ENCODE measurements around the gene TBC1D22A.

The TBC1D22A gene

GRCh38 chr22:47013861-47014635 is 251.6 kb downstream of the TBC1D22A start:
- no peak for DNase-seq (ENCODE audit: low read depth)

- DNase-seq (ENCODE audit: low read depth): no peak
Observed at GRCh38 chr22:47014636-47015345, 252.3 kb downstream of the TBC1D22A start.

- no peak for DNase-seq (ENCODE audit: low read depth)
Observed at GRCh38 chr22:47015589-47016178, 253.2 kb downstream of the TBC1D22A start.

- no peak for DNase-seq (ENCODE audit: low read depth)
Observed at GRCh38 chr22:47016631-47017030, 254.2 kb downstream of the TBC1D22A start.

- DNase-seq (ENCODE audit: low read depth): no peak
Observed at GRCh38 chr22:47017245-47017644, 254.8 kb downstream of the TBC1D22A start.

GRCh38 chr22:47018010-47018910 is 255.8 kb downstream of the TBC1D22A start:
- no peak for DNase-seq (ENCODE audit: low read depth)

GRCh38 chr22:47019012-47019790 is 256.8 kb downstream of the TBC1D22A start:
- no peak for DNase-seq (ENCODE audit: low read depth)

- DNase-seq (ENCODE audit: low read depth): peak; percentile 31
Observed at GRCh38 chr22:47020166-47020565, 257.7 kb downstream of the TBC1D22A start.

GRCh38 chr22:47021371-47022074 is 259.1 kb downstream of the TBC1D22A start:
- DNase-seq (ENCODE audit: low read depth): no peak

- DNase-seq (ENCODE audit: low read depth): no peak
Observed at GRCh38 chr22:47022075-47022473, 259.6 kb downstream of the TBC1D22A start.

GRCh38 chr22:47022475-47022874 is 260.0 kb downstream of the TBC1D22A start:
- no peak for DNase-seq (ENCODE audit: low read depth)

- DNase-seq (ENCODE audit: low read depth): no peak
Observed at GRCh38 chr22:47023871-47024270, 261.4 kb downstream of the TBC1D22A start.

GRCh38 chr22:47027766-47028165 is 265.3 kb downstream of the TBC1D22A start:
- DNase-seq (ENCODE audit: low read depth): no peak

GRCh38 chr22:47029244-47030074 is 267.0 kb downstream of the TBC1D22A start:
- no peak for DNase-seq (ENCODE audit: low read depth)

GRCh38 chr22:47030143-47030661 is 267.8 kb downstream of the TBC1D22A start:
- DNase-seq (ENCODE audit: low read depth): peak; percentile 18

GRCh38 chr22:47030881-47031627 is 268.6 kb downstream of the TBC1D22A start:
- DNase-seq (ENCODE audit: low read depth): peak; percentile 8

- DNase-seq (ENCODE audit: low read depth): no peak
Observed at GRCh38 chr22:47031628-47031915, 269.1 kb downstream of the TBC1D22A start.

- no peak for DNase-seq (ENCODE audit: low read depth)
Observed at GRCh38 chr22:47032091-47032943, 269.9 kb downstream of the TBC1D22A start.

Measured in ELR (cell line).